ENCODE data around the gene RHOA. TPM values are rescaled to one million over a fixed set of nuclear protein-coding genes. Genes with fewer than 3 reads are reported as not detected.

RHOA gene
- total RNA-seq, 3 donors from 2014 or later = 314 to 686 (median 317) TPM

GRCh38 chr3:49454898-49455681 lies 43.3 kb upstream of the RHOA start:
- DNase-seq (ENCODE audit: low spot score in 2 of 2) = no peak
- H3K27ac ChIP-seq = peak overlapping the region in 1 of 2 donors; percentile 56
- intact Hi-C loops (cut with DNase I; ENCODE audit: low total_unique reads) = loop anchor here (10.0 kb wide), 1 partner anchor 280 kb away; the partner anchor contains the start of gene KLHDC8B

GRCh38 chr3:49454458-49454857 lies 42.7 kb upstream of the RHOA start:
- Histone ChIP-seq H3K4me3 (no peak overlapping the region), H3K4me1 (no peaks in the 10 kb centered on the region), H3K36me3 (no peaks in the 10 kb centered on the region), H3K27me3 (no peaks in the 10 kb centered on the region), H3K9me3 (no peaks in the 10 kb centered on the region), H3K27ac (no peak overlapping the region)
- no peak for DNase-seq (ENCODE audit: low spot score in 2 of 2)
- TF ChIP-seq CTCF (IDR thresholded peaks at IDR 0.05) (no peak), POLR2AphosphoS5 (IDR thresholded peaks at IDR 0.05) (no peak), POLR2A (IDR thresholded peaks at IDR 0.05) (no peak)
- intact Hi-C loops (cut with DNase I; ENCODE audit: low total_unique reads) = loop anchor here (10.0 kb wide), 1 partner anchor 280 kb away; the partner anchor contains the start of gene KLHDC8B

More at GRCh38 chr3:49454898-49455681, 43.3 kb upstream of the RHOA start:
- H3K36me3 ChIP-seq = no peaks in the 10 kb centered on the region
- no peaks in the 10 kb centered on the region for H3K9me3 ChIP-seq
- H3K4me3 ChIP-seq = no peak overlapping the region
- no peaks in the 10 kb centered on the region for H3K4me1 ChIP-seq
- H3K27me3 ChIP-seq = no peaks in the 10 kb centered on the region
- no peak for TF ChIP-seq POLR2AphosphoS5 (IDR thresholded peaks at IDR 0.05)
- no peak for TF ChIP-seq POLR2A (IDR thresholded peaks at IDR 0.05)
- TF ChIP-seq CTCF (IDR thresholded peaks at IDR 0.05) = no peak

- intact Hi-C loops (cut with DNase I; ENCODE audit: low total_unique reads) = loop anchor here (10.0 kb wide), 1 partner anchor 279 kb away; the partner anchor contains the start of gene KLHDC8B
- no peak for DNase-seq (ENCODE audit: low spot score in 2 of 2)
- H3K4me1 ChIP-seq = no peaks in the 10 kb centered on the region
- TF ChIP-seq POLR2A (IDR thresholded peaks at IDR 0.05) = no peak
- TF ChIP-seq CTCF (IDR thresholded peaks at IDR 0.05) = no peak
- no peak for TF ChIP-seq POLR2AphosphoS5 (IDR thresholded peaks at IDR 0.05)
- no peak overlapping the region for H3K27ac ChIP-seq
- H3K4me3 ChIP-seq = no peak overlapping the region
- H3K36me3 ChIP-seq = no peaks in the 10 kb centered on the region
- no peaks in the 10 kb centered on the region for H3K27me3 ChIP-seq
- no peaks in the 10 kb centered on the region for H3K9me3 ChIP-seq
Observed at GRCh38 chr3:49453621-49454020, 41.8 kb upstream of the RHOA start.

- Histone ChIP-seq H3K9me3 (no peaks in the 10 kb centered on the region), H3K27me3 (no peaks in the 10 kb centered on the region), H3K4me3 (no peak overlapping the region), H3K27ac (no peak overlapping the region), H3K36me3 (no peaks in the 10 kb centered on the region), H3K4me1 (no peaks in the 10 kb centered on the region)
- no peak for DNase-seq (ENCODE audit: low spot score in 2 of 2)
- intact Hi-C loops (cut with DNase I; ENCODE audit: low total_unique reads) = no loop called here
- TF ChIP-seq POLR2A (IDR thresholded peaks at IDR 0.05) = no peak
- TF ChIP-seq CTCF (IDR thresholded peaks at IDR 0.05) = no peak
- no peak for TF ChIP-seq POLR2AphosphoS5 (IDR thresholded peaks at IDR 0.05)
Observed at GRCh38 chr3:49445391-49445790, 33.6 kb upstream of the RHOA start.

GRCh38 chr3:49434731-49435130 lies 23.0 kb upstream of the RHOA start:
- TF ChIP-seq POLR2A (IDR thresholded peaks at IDR 0.05) (no peak), POLR2AphosphoS5 (IDR thresholded peaks at IDR 0.05) (no peak), CTCF (IDR thresholded peaks at IDR 0.05) (no peak)
- Histone ChIP-seq H3K9me3 (no peaks in the 10 kb centered on the region), H3K4me1 (no peaks in the 10 kb centered on the region), H3K27me3 (no peaks in the 10 kb centered on the region), H3K27ac (no peak overlapping the region), H3K4me3 (no peak overlapping the region), H3K36me3 (no peaks in the 10 kb centered on the region)
- intact Hi-C loops (cut with DNase I; ENCODE audit: low total_unique reads) = loop anchor here (5.0 kb wide), 1 partner anchor 863 kb away; the partner anchor contains the start of genes HYAL3 and NAA80
- no peak for DNase-seq (ENCODE audit: low spot score in 2 of 2)

Data from breast epithelium (tissue), 4 donors.